ENCODE data around the gene ACTR5. TPM values are rescaled to one million over a fixed set of nuclear protein-coding genes. Genes with fewer than 3 reads are reported as not detected.

Gene ACTR5
- total RNA-seq, 2 donors from 2014 or later: 8.0 to 8.1 TPM

DNA sequence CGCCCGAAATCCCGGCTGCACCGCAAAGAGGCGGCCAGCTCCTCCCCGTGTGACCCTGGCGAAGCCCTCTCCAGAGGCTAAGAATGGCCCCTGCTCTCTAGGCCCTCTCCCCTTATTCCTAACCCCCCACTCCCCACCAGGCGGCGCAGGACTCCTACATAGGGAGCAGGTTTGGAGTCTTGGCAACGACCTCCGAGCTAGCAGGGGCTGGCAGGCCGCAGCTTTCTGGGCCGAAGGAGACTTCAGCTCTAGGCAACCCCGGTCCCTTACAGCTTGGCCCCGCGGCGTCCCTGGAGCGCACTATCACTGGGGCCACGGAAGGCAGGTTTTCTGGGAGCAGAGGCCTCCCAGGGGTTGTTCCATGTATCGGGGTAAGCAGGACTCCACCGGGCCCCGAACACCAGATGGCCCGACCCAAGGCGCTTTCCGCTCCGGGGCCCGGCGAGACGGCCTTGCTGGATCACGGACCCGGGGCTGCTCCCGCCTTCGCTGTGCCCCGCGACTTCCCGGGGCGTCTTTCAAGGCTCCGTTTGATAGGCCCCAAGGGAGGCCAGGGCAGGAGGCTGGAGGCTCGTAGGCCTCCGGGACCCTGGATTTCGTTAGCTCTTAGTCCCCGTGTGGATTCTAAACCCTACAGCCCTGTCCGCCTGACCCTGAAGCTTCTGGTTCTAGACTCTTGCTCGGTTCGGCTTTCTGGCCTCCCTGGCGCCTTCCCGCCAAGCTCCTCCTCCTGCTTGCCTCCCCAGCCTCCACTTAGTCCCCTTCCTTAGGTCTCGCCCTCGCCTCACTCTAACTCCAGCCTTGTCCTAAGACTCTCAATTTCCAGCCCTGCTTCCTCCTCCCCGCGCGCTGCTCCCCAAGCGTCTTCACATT lies 22.1 kb upstream of the ACTR5 start:
- no peak overlapping the region for H3K4me3 ChIP-seq
- TF ChIP-seq, protein P1, sequence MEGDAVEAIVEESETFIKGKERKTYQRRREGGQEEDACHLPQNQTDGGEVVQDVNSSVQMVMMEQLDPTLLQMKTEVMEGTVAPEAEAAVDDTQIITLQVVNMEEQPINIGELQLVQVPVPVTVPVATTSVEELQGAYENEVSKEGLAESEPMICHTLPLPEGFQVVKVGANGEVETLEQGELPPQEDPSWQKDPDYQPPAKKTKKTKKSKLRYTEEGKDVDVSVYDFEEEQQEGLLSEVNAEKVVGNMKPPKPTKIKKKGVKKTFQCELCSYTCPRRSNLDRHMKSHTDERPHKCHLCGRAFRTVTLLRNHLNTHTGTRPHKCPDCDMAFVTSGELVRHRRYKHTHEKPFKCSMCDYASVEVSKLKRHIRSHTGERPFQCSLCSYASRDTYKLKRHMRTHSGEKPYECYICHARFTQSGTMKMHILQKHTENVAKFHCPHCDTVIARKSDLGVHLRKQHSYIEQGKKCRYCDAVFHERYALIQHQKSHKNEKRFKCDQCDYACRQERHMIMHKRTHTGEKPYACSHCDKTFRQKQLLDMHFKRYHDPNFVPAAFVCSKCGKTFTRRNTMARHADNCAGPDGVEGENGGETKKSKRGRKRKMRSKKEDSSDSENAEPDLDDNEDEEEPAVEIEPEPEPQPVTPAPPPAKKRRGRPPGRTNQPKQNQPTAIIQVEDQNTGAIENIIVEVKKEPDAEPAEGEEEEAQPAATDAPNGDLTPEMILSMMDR (IDR thresholded peaks at IDR 0.05): peak; percentile 29
- peaks cover 33% of the 10 kb centered on the region for H3K27me3 ChIP-seq (replicated peaks; ENCODE audit: insufficient read depth)
- DNase-seq (ENCODE audit: low spot score) (no peak), ATAC-seq (ENCODE audit: insufficient number of reproducible peaks, low FRiP score, low read depth) (no peak)
- H3K27ac ChIP-seq: no peak overlapping the region
- peaks cover 0 to 24% of the 10 kb centered on the region in 2 donors for H3K4me1 ChIP-seq (ENCODE audit: control insufficient read depth in 1 of 2, low read depth in 2 of 2)
- H3K9me3 ChIP-seq: no peaks in the 10 kb centered on the region
- no peaks in the 10 kb centered on the region for H3K36me3 ChIP-seq

DNA sequence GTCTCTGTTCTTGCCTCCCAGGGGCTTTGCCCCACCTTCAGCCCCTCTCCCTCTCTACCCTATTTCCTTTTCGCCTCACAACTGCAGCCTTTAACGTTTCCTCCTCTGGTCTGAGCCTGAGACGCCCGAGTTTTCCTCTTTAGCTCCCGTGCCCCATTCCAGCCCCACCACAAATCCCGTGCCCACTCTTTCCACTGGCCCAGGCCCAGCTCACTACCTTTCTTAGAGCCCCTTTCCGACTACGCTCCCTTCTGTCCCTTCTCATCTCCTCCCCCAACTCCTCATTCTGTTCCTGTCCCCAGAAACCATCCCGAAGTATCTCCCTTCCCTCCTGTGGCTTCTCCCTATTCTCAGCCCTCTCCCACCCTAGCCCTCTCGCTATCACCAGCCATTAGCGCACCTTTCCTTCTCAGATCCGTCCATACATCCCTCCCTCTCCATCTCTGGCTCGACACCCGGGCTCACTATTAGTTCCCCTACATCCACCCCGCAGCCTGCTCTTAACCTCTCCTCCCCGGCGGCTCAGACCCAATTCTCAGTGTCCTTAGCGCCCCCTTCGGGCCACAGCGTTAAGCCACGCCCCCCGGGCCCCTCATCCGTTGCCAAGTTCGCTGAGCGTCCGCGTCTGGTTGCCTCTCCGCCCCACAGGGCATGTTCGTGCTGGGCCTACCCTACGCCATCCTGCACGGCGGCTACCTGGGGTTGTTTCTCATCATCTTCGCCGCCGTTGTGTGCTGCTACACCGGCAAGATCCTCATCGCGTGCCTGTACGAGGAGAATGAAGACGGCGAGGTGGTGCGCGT lies 21.3 kb upstream of the ACTR5 start:
- TF ChIP-seq, protein P1 (IDR thresholded peaks at IDR 0.05): no peak
- Histone ChIP-seq H3K9me3 (no peaks in the 10 kb centered on the region), H3K36me3 (no peaks in the 10 kb centered on the region), H3K27me3 (replicated peaks; ENCODE audit: insufficient read depth) (peaks cover 29% of the 10 kb centered on the region), H3K27ac (no peak overlapping the region), H3K4me1 (ENCODE audit: control insufficient read depth in 1 of 2, low read depth in 2 of 2) (peaks cover 0 to 30% of the 10 kb centered on the region in 2 donors), H3K4me3 (no peak overlapping the region)
- DNase-seq (ENCODE audit: low spot score) (no peak), ATAC-seq (ENCODE audit: insufficient number of reproducible peaks, low FRiP score, low read depth) (no peak)

DNA sequence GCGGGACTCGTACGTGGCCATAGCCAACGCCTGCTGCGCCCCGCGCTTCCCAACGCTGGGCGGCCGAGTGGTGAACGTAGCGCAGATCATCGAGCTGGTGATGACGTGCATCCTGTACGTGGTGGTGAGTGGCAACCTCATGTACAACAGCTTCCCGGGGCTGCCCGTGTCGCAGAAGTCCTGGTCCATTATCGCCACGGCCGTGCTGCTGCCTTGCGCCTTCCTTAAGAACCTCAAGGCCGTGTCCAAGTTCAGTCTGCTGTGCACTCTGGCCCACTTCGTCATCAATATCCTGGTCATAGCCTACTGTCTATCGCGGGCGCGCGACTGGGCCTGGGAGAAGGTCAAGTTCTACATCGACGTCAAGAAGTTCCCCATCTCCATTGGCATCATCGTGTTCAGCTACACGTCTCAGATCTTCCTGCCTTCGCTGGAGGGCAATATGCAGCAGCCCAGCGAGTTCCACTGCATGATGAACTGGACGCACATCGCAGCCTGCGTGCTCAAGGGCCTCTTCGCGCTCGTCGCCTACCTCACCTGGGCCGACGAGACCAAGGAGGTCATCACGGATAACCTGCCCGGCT lies 20.6 kb upstream of the ACTR5 start:
- Histone ChIP-seq H3K4me1 (ENCODE audit: control insufficient read depth in 1 of 2, low read depth in 2 of 2) (peaks cover 0 to 30% of the 10 kb centered on the region in 2 donors), H3K27me3 (replicated peaks; ENCODE audit: insufficient read depth) (peaks cover 29% of the 10 kb centered on the region), H3K4me3 (no peak overlapping the region), H3K27ac (no peak overlapping the region), H3K36me3 (no peaks in the 10 kb centered on the region), H3K9me3 (no peaks in the 10 kb centered on the region)
- no peak for DNase-seq (ENCODE audit: low spot score)
- no peak for ATAC-seq (ENCODE audit: insufficient number of reproducible peaks, low FRiP score, low read depth)
- TF ChIP-seq, protein P1 (IDR thresholded peaks at IDR 0.05): no peak

DNA sequence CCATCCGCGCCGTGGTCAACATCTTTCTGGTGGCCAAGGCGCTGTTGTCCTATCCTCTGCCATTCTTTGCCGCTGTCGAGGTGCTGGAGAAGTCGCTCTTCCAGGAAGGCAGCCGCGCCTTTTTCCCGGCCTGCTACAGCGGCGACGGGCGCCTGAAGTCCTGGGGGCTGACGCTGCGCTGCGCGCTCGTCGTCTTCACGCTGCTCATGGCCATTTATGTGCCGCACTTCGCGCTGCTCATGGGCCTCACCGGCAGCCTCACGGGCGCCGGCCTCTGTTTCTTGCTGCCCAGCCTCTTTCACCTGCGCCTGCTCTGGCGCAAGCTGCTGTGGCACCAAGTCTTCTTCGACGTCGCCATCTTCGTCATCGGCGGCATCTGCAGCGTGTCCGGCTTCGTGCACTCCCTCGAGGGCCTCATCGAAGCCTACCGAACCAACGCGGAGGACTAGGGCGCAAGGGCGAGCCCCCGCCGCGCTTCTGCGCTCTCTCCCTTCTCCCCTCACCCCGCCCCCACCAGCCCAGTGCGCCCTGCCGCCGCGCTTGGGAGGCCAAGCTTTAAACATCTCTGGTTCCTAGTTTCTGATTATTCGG lies 20.0 kb upstream of the ACTR5 start:
- Histone ChIP-seq H3K4me3 (no peak overlapping the region), H3K36me3 (no peaks in the 10 kb centered on the region), H3K4me1 (ENCODE audit: control insufficient read depth in 1 of 2, low read depth in 2 of 2) (peaks cover 0 to 30% of the 10 kb centered on the region in 2 donors), H3K27ac (no peak overlapping the region), H3K9me3 (no peaks in the 10 kb centered on the region), H3K27me3 (replicated peaks; ENCODE audit: insufficient read depth) (peaks cover 29% of the 10 kb centered on the region)
- TF ChIP-seq, protein P1 (IDR thresholded peaks at IDR 0.05): no peak
- DNase-seq (ENCODE audit: low spot score) (no peak), ATAC-seq (ENCODE audit: insufficient number of reproducible peaks, low FRiP score, low read depth) (no peak)

Data from thoracic aorta (tissue), 2 donors.